PC-3 (cell line): ENCODE results near the gene ZNF225. TPM values are rescaled to one million over a fixed set of nuclear protein-coding genes. Genes with fewer than 3 reads are reported as not detected.
"Not testable (repeated sequence)": the region's sequence is repeated elsewhere in the genome, so short reads cannot be mapped to it uniquely, and the experiment has no call there.

Source experiments
- ATAC-seq: fragments of 200-7000 bp; cut with Tn5 transposase; 2 replicates; pipeline ENCODE4 v1.9.1; 2020; ENCODE audit warnings: mild to moderate bottlenecking, moderate library complexity
- BruUV-seq: library from RNA; stranded (reverse); fragments of 400-500 nt; replicated peaks from 2 replicates; lab custom pipeline; 2021; lab: Mats Ljungman, UMichigan
- CTCF ChIA-PET: fragments of 300-600 bp; sonication (Branson Sonifier 250); formaldehyde crosslinking; loops from one replicate; lab custom pipeline; 2022; ENCODE audit warnings: antibody characterized with exemption; lab: Charles Lee
- POLR2A ChIA-PET: fragments of 300-600 bp; sonication (Branson Sonifier 250); formaldehyde crosslinking; loops from one replicate; lab custom pipeline; 2022; ENCODE audit warnings: antibody characterized with exemption; ENCODE audit not compliant: unreplicated experiment; lab: Charles Lee
- DNase-seq: peaks from one replicate; pipeline ENCODE4 v3.0.0-alpha.2; 2015
- H2AFZ ChIP-seq: fragments of 300-600 bp; sonication (generic); 2 replicates; pipeline ENCODE4 v1.6.0; 2016; ENCODE audit warnings: antibody characterized with exemption, low read length
- H3F3A ChIP-seq: fragments of 300-600 bp; sonication (generic); one replicate; pipeline ENCODE4 v1.6.0; 2017; ENCODE audit warnings: antibody characterized with exemption, low read length, control low read depth, mild to moderate bottlenecking; ENCODE audit not compliant: unreplicated experiment
- H3K27ac ChIP-seq: fragments of 300-600 bp; sonication (generic); 2 replicates; pipeline ENCODE4 v1.5.1; 2016; ENCODE audit warnings: mild to moderate bottlenecking, low read length
- H3K27me3 ChIP-seq: fragments of 300-600 bp; sonication (generic); 2 replicates; pipeline ENCODE4 v1.6.1; 2016; ENCODE audit warnings: low read length, mixed read lengths
- H3K36me3 ChIP-seq: fragments of 300-600 bp; sonication (generic); 2 replicates; pipeline ENCODE4 v1.6.1; 2016; ENCODE audit warnings: low read depth, mixed run types, low read length, mixed read lengths
- H3K4me1 ChIP-seq: fragments of 300-600 bp; sonication (generic); 2 replicates; pipeline ENCODE4 v1.5.1; 2016; ENCODE audit warnings: low read length; ENCODE audit not compliant: insufficient read depth
- H3K4me2 ChIP-seq: fragments of 300-600 bp; sonication (generic); 2 replicates; pipeline ENCODE4 v1.6.0; 2016; ENCODE audit warnings: low read length
- H3K4me3 ChIP-seq: fragments of 300-600 bp; sonication (generic); 2 replicates; pipeline ENCODE4 v1.5.1; 2016; ENCODE audit warnings: mild to moderate bottlenecking, low read length, mixed read lengths
- H3K79me2 ChIP-seq: fragments of 300-600 bp; sonication (generic); 2 replicates; pipeline ENCODE4 v1.6.1; 2017; ENCODE audit warnings: low read length, mixed read lengths
- H3K9ac ChIP-seq: fragments of 300-600 bp; sonication (generic); 2 replicates; pipeline ENCODE4 v1.6.0; 2016; ENCODE audit warnings: mild to moderate bottlenecking, low read length
- H3K9me2 ChIP-seq: fragments of 300-600 bp; sonication (generic); replicated peaks from 2 replicates; pipeline ENCODE4 v1.6.1; 2016; ENCODE audit warnings: mixed run types, low read length, mixed read lengths
- H3K9me3 ChIP-seq: fragments of 300-600 bp; sonication (generic); 2 replicates; pipeline ENCODE4 v1.6.1; 2016; ENCODE audit warnings: low read length, mixed read lengths
- H4K20me1 ChIP-seq: fragments of 300-600 bp; sonication (generic); 2 replicates; pipeline ENCODE4 v1.6.1; 2016; ENCODE audit warnings: low read length, mixed read lengths
- EZH2 ChIP-seq: fragments of 300-600 bp; sonication (generic); IDR thresholded peaks from one replicate; pipeline ENCODE4 v1.6.1; 2017; ENCODE audit warnings: antibody characterized with exemption, mild to moderate bottlenecking, low read length; ENCODE audit not compliant: unreplicated experiment
- EZH2phosphoT487 ChIP-seq: fragments of 300-600 bp; sonication (generic); IDR thresholded peaks from 2 replicates; pipeline ENCODE4 v1.6.1; 2018; ENCODE audit warnings: mild to moderate bottlenecking, antibody characterized with exemption, low read length, borderline replicate concordance
- intact Hi-C: fragments of 100-400 bp; cut with micrococcal nuclease; formaldehyde crosslinking; loops from 2 replicates; pipeline ENCODE4 v1.9.0; 2023
- total RNA-seq: library from RNA; depleted of rRNA; stranded (reverse); fragments of >200 nt; gene quantifications from 2 replicates; pipeline ENCODE4 v1.2.3, GENCODE V29; 2014
- TF ChIP-seq, protein P1 (sequence below): fragments of 300-600 bp; sonication (generic); conservative IDR thresholded peaks from 2 replicates; pipeline ENCODE4 v1.5.1; 2017; ENCODE audit warnings: antibody characterized with exemption, low read depth, mild to moderate bottlenecking, low read length

Gene ZNF225
- total RNA-seq, 1 experiment from 2014 or later, result 1.6 TPM

DNA sequence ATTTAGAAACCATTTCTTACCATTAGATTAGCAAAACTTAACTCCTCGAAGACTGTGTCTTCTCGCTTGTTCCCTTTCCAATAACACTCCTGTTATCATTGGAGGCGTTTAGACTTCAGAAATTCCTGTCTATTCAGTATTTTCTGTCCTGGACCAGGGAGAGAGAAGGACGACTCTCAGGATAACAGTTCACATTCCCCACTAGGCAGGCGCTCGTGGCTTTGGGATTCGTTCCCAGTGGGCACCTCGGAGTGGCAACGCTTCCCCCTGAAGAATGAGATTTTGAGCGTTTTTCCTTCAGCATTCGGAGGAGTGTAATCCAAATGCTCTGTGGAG lies 429 bp upstream of the ZNF225 start:
- ChIA-PET POLR2A (no interaction called here), CTCF (no interaction called here)

DNA sequence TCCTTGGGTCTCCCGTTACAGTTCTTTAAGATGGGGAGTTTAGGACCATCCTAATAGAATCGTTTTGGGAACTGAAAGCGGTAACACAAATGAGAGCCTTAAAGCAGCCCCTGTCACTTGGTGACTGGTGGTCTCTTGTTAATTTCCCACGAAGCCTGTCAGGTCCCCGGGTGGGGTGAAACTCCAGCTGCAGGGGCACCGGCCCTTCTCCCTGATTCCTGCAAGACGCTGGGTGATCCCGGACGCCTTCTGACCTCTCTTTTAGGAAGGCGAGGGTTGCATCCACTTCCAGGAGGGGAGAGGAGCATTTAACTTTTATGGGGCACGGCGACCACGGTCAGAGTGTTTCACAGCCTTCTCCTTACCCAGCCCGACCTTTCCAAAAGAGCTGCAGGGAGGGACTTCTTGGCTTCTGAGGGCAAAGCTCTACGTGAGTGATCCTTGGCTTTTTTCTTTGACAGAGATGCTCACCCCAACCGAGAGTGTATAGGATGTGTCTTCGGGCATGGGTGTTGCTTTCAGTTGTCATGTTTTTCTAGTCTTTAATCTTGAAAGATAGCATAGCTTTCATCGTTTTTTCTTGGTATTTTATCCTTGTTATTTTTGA lies 688 bp downstream of the ZNF225 start:
- TSS peak; percentile 75 for BruUV-seq
- TF ChIP-seq EZH2 (no peak), EZH2phosphoT487 (no peak)
- TF ChIP-seq, protein P1, sequence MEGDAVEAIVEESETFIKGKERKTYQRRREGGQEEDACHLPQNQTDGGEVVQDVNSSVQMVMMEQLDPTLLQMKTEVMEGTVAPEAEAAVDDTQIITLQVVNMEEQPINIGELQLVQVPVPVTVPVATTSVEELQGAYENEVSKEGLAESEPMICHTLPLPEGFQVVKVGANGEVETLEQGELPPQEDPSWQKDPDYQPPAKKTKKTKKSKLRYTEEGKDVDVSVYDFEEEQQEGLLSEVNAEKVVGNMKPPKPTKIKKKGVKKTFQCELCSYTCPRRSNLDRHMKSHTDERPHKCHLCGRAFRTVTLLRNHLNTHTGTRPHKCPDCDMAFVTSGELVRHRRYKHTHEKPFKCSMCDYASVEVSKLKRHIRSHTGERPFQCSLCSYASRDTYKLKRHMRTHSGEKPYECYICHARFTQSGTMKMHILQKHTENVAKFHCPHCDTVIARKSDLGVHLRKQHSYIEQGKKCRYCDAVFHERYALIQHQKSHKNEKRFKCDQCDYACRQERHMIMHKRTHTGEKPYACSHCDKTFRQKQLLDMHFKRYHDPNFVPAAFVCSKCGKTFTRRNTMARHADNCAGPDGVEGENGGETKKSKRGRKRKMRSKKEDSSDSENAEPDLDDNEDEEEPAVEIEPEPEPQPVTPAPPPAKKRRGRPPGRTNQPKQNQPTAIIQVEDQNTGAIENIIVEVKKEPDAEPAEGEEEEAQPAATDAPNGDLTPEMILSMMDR, result no peak

More for the DNA sequence above, 429 bp upstream of the ZNF225 start:
- no peaks in the 10 kb centered on the region for H3K27me3 ChIP-seq
- no peaks in the 10 kb centered on the region for H3K9me3 ChIP-seq
- no peaks in the 10 kb centered on the region for H3K9me2 ChIP-seq
- ATAC-seq, result peak; percentile 21
- no peaks in the 10 kb centered on the region for H3K79me2 ChIP-seq
- peak overlapping the region; percentile 99 for H3K4me3 ChIP-seq
- H3K36me3 ChIP-seq, result no peaks in the 10 kb centered on the region
- H3K27ac ChIP-seq, result no peak overlapping the region
- peaks cover 9% of the 10 kb centered on the region for H3K4me1 ChIP-seq
- no peak for DNase-seq
- H3K9ac ChIP-seq, result peak overlapping the region; percentile 57
- peak overlapping the region; percentile 99 for H2AFZ ChIP-seq
- no peaks in the 10 kb centered on the region for H3F3A ChIP-seq
- H3K4me2 ChIP-seq, result peak overlapping the region; percentile 97
- TF ChIP-seq, protein P1, result no peak
- no peak for TF ChIP-seq EZH2phosphoT487
- no peak for TF ChIP-seq EZH2
- intact Hi-C loops, result loop anchor here (1.0 to 2.0 kb wide), 7 partner anchors 18 to 193 kb away; partner anchors contain the start of genes ZNF224, ZNF227, ZNF230 and ZNF235
- H4K20me1 ChIP-seq, result no peaks in the 10 kb centered on the region
- BruUV-seq, result no TSS peak

DNA sequence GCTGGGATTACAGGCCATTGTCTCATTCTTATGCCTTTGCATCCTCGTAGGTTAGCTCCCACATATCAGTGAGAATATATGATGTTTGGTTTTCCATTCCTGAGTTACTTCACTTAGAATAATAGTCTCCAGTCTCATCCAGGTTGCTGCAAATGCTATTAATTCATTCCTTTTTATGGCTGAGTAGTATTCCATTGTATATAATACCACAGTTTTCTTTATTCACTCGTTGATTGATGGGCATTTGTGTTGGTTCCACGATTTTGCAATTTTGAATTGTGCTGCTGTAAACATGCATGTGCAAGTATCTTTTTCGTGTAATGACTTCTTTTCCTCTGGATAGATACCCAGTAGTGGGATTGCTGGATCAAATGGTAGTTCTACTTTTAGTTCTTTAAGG lies 8.0 kb downstream of the ZNF225 start:
- POLR2A ChIA-PET, result not testable (repeated sequence)

More for the DNA sequence above, 688 bp downstream of the ZNF225 start:
- intact Hi-C loops, result loop anchor here (1.0 to 2.0 kb wide), 7 partner anchors 20 to 191 kb away; partner anchors contain the start of genes ZNF224, ZNF227, ZNF230 and ZNF235
- no peak for DNase-seq
- H3K27ac ChIP-seq, result no peak overlapping the region
- peak overlapping the region; percentile 100 for H2AFZ ChIP-seq
- H4K20me1 ChIP-seq, result no peaks in the 10 kb centered on the region
- H3K9me3 ChIP-seq, result no peaks in the 10 kb centered on the region
- no peaks in the 10 kb centered on the region for H3K36me3 ChIP-seq
- no peaks in the 10 kb centered on the region for H3K27me3 ChIP-seq
- ChIA-PET CTCF (no interaction called here), POLR2A (interaction anchor here (0.6 kb wide), 1 partner anchor 386 kb away, joined by 4 read pairs; the partner anchor contains the start of gene ZNF180)
- H3K4me3 ChIP-seq, result peak overlapping the region; percentile 99
- H3K4me1 ChIP-seq, result peaks cover 9% of the 10 kb centered on the region
- no peaks in the 10 kb centered on the region for H3F3A ChIP-seq
- peak; percentile 14; the same call in 1 of the 2 replicates for ATAC-seq
- H3K9me2 ChIP-seq, result no peaks in the 10 kb centered on the region
- H3K9ac ChIP-seq, result peak overlapping the region; percentile 76
- H3K79me2 ChIP-seq, result no peaks in the 10 kb centered on the region
- H3K4me2 ChIP-seq, result peak overlapping the region; percentile 89

More for the DNA sequence above, 8.0 kb downstream of the ZNF225 start:
- H3K79me2 ChIP-seq, H3K4me1 ChIP-seq, CTCF ChIA-PET, intact Hi-C loops, BruUV-seq, H3F3A ChIP-seq, H3K27ac ChIP-seq, H3K9ac ChIP-seq, H3K4me3 ChIP-seq, ATAC-seq, H3K27me3 ChIP-seq, H3K9me2 ChIP-seq, DNase-seq, H3K36me3 ChIP-seq, H2AFZ ChIP-seq, H3K9me3 ChIP-seq, H4K20me1 ChIP-seq, H3K4me2 ChIP-seq: not testable (repeated sequence)
